Measurements from ENCODE around the gene CSPG4.

GRCh38 chr15:75685195-75685594 lies 27.5 kb downstream of the CSPG4 start:
- no peak for TF ChIP-seq HCFC1 (IDR thresholded peaks at IDR 0.05; ENCODE audit: low read length)
- no peak for TF ChIP-seq TBL1XR1 (IDR thresholded peaks at IDR 0.05; ENCODE audit: low read depth, low read length)
- TF ChIP-seq, protein P1, sequence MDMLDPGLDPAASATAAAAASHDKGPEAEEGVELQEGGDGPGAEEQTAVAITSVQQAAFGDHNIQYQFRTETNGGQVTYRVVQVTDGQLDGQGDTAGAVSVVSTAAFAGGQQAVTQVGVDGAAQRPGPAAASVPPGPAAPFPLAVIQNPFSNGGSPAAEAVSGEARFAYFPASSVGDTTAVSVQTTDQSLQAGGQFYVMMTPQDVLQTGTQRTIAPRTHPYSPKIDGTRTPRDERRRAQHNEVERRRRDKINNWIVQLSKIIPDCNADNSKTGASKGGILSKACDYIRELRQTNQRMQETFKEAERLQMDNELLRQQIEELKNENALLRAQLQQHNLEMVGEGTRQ (IDR thresholded peaks at IDR 0.05; ENCODE audit: borderline replicate concordance, low read depth, low read length) = no peak
- no peak for TF ChIP-seq ZBTB33 (IDR thresholded peaks at IDR 0.05)
- TF ChIP-seq ATF2 (IDR thresholded peaks at IDR 0.05; ENCODE audit: low read length) = no peak
- TF ChIP-seq CEBPB (IDR thresholded peaks at IDR 0.05; ENCODE audit: borderline replicate concordance in 1 of 2, low read depth in 2 of 2, low read length in 2 of 2) = no peak
- TF ChIP-seq, protein P2, sequence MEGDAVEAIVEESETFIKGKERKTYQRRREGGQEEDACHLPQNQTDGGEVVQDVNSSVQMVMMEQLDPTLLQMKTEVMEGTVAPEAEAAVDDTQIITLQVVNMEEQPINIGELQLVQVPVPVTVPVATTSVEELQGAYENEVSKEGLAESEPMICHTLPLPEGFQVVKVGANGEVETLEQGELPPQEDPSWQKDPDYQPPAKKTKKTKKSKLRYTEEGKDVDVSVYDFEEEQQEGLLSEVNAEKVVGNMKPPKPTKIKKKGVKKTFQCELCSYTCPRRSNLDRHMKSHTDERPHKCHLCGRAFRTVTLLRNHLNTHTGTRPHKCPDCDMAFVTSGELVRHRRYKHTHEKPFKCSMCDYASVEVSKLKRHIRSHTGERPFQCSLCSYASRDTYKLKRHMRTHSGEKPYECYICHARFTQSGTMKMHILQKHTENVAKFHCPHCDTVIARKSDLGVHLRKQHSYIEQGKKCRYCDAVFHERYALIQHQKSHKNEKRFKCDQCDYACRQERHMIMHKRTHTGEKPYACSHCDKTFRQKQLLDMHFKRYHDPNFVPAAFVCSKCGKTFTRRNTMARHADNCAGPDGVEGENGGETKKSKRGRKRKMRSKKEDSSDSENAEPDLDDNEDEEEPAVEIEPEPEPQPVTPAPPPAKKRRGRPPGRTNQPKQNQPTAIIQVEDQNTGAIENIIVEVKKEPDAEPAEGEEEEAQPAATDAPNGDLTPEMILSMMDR (IDR thresholded peaks at IDR 0.05 in 2 of 3, conservative IDR thresholded peaks at IDR 0.05 in 1 of 3; ENCODE audit: control insufficient read depth in 2 of 3, extremely low read depth in 1 of 3, insufficient read depth in 1 of 3, low read depth in 3 of 3, low read length in 3 of 3) = no peak
- no peak for TF ChIP-seq MYC (IDR thresholded peaks at IDR 0.05; ENCODE audit: insufficient read depth, insufficient read length, insufficient replicate concordance, low read length, severe bottlenecking)
